ENCODE results near the gene PPP2R3B.
"Not testable (repeated sequence)": the region's sequence is repeated elsewhere in the genome, so short reads cannot be mapped to it uniquely, and the experiment has no call there.

The PPP2R3B gene

DNA sequence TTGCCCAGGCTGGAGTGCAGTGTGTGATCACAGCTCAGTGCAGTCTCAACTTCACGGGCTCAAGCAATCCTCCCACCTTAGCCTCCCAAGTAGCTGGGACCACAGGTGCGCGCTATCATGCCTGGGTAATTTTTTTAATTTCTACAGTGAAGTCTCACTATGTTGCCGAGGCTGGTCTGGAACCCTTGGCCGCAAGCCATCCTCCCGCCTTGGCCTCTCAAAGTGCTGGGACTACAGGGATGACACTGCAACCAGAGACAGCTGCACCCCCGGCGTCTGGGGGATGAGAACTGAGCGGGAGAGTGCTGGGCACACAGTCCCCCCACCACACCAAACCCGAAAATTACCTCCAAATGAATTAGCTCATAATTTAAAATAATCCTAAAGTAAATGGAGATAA, 35.0 kb downstream of the PPP2R3B start:
- no peak for DNase-seq

DNA sequence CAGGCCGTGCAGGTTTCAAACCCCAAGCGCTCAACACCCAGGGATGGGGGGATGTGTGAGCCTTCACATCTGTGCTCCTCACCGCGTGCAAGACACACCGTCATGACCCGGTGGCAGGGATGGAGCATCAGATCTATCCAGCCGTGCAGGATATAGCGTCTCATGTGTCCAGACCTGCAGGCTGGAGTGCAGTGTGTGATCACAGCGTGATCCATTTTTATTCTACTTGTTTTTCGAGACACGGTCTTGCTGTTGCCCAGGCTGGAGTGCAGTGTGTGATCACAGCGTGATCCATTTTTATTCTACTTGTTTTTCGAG, 35.4 kb downstream of the PPP2R3B start:
- not testable (repeated sequence) for DNase-seq

DNA sequence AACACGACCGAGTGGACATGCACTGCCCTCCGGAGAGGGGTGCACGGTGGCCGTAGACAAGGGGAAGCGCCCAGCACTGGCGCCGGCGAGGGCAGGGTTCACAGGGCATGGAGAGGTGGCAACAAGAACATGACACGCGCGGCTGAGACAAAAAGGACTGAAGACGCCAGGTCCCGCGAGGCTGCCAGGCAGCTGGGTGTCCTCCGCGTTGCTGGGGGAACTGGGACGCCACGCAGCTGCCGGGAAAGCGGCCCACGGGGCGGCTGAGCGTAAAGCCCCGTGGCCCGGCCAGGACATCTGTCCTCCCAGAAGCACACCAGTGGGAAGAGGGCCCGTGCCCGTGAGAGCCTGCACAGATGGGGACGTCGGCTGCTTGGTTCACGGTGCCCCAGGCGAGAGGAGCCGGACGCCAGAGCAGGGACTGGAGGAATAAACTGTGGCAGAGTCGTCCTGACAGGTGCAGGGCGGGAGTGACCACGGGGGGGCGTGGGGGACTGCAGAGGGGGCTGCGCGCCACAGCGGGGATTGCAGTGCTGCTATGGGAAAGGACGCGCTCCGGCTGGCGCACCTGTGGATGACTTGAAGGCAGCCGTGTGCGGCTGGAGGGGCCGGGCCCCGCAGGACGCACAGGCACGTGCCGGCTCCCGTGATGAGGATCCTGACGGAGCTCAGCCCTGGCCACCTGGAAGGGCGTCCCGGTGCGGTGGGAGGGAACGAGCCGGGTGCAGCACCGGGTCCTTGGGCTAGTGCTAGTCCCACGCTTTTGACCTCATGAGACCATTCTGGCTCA, 36.0 kb downstream of the PPP2R3B start:
- DNase-seq, result no peak

DNA sequence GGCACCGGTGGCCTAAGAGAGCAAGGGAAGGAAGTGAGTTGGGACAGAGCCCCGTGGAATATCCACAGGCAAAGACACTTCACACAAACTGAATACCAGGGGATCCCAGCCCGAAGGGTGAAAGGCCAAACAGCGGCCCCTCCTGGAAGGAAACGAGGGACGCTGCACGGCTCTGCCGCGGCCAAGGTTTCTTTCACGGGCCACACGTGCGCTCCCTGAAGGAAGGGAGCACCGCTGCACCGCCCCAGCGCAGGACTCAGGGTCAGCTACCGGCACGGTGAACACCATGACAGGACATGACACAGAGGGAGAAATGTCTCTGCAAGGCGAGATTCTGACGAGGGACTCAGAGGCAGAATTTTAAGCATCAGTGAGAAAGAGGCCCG, 36.6 kb downstream of the PPP2R3B start:
- no peak for DNase-seq

DNA sequence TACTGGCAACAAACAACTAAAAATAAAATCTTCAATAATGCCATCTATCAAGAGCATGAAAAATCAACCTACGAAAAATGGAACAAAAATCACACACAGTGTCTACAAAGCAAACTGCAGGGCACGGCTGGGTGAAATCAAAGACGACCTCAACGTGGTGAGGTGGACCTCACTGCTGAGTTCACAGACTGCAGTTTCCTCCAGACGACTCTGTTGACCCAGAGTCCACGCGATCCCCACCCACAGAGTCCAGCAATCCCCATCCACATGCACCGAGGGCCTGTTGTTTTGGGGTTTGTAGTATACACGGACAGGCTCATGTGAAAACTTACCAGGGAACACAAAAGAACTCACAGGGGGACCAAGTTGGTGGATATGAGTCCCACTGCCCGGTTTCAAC, 37.0 kb downstream of the PPP2R3B start:
- no peak for DNase-seq

DNA sequence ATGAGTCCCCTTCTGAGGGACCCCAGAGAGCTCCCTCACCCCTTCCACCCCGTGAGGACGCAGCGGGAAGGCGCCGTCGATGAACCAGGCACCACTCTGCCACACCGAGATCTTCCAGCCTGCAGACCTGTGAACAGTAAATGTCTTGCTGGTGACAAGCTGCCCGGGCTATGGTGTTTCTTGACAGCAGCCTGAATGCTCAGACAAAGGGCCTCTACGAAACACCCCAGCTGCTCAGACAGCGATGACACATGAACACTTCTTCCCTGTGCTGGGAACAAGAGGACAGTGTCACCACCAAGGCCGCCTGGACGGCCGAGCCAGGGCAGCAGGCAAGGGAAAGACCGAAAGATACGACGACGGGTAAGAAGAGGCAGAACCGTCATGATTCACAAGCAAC, 37.5 kb downstream of the PPP2R3B start:
- no peak for DNase-seq

DNA sequence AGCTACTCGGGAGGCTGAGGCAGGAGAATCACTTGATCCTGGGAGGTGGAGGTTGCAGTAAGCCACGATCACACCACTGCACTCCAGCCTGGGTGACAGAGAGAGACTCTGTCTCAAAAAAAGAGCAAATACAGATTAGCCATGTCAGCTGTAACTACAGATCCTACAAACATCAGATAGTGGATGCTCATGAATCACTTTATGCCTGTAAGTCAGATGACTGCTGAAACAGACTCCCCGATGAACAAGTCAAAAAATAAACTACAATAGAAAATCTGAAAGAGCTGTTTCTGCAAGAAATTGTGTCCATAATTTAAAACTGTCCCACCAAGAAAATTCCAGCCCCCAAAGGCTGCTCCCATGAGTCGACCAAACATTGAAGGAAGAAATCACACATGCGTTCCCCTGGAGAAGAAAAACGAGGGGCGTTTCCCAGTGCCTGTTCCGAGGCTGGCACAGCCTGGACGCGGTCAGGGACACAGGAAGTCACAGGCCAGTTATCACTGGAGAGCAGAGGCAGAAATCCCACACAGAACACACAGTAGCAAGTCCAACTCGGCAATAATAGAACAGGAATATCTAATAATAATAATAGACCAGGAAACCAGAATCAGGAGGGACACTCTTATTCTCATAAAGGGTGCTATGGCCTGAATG, 38.1 kb downstream of the PPP2R3B start:
- no peak for DNase-seq

DNA sequence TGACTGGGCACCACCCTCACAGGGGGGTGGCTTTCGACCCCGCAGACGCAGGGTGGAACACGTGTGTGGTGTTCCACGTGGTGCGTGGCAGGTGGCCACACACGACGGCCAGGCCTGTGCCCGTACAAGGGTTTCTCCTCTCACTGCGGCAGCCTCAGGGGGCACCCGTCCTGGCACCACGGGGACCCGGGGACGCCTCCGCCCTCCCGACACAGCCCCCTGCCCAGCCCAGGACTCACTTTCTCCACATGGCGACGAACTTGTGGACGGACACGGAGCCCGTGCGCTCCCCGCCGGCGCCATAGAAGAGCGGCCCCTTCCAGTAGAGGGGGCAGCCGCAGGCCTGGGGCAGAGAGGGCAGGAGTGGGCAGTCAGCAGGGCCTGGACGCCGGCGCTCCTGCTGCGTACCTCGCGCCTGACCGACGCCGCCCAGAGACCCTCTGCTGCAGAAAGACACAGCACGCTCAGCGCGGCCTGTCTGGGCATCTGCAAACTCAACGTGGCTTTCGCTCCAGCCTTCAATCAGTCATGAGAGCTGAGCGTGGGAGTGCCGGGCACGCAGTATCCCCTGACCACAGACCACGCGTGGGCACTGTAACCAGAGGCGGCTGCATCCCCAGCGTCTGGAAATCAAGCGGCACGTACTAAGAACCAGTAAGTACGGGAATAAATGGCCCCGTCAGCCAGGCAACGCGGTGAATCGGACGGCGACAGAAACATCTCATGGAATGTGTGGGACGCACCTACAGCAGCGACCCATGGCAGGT, 39.2 kb downstream of the PPP2R3B start:
- DNase-seq, result no peak

DNA sequence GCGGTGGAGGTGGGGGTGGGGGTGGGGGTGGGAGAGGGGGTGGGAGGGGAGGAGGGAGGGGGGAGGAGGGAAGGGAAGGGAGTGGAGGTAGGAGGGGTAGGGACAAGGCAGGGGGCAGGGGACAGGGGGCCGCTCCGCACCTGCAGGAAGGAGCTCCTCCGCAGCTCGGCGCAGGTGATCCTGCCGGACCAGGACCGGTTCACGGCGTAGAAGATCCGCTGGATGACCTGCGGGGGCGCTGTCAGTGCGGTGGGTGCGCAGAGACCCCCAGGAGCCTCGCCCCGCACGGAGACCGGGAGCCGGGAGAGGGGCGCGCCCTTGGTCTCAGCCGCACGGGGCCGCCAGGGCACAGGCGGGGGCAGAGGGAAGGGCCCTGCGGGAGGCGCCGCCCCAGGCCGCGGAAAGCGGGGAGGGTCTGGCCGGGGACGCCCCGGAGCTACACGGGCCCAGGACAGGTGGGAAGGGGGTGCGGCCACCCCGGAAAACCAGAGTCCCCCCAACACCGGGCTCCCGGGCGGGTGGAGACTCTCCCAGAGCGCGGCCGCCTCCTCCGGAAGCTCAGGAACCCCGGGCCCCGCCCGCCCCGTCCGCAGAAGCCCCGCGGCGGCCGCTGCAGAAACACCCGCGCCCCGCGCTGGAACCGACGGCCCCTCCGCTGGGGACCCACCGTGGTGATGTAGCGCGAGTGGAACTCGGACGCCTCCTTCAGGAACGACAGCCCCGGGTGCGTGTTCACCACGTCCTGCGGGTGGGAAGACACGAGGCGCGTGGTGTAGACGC, 40.5 kb downstream of the PPP2R3B start:
- no peak for DNase-seq

DNA sequence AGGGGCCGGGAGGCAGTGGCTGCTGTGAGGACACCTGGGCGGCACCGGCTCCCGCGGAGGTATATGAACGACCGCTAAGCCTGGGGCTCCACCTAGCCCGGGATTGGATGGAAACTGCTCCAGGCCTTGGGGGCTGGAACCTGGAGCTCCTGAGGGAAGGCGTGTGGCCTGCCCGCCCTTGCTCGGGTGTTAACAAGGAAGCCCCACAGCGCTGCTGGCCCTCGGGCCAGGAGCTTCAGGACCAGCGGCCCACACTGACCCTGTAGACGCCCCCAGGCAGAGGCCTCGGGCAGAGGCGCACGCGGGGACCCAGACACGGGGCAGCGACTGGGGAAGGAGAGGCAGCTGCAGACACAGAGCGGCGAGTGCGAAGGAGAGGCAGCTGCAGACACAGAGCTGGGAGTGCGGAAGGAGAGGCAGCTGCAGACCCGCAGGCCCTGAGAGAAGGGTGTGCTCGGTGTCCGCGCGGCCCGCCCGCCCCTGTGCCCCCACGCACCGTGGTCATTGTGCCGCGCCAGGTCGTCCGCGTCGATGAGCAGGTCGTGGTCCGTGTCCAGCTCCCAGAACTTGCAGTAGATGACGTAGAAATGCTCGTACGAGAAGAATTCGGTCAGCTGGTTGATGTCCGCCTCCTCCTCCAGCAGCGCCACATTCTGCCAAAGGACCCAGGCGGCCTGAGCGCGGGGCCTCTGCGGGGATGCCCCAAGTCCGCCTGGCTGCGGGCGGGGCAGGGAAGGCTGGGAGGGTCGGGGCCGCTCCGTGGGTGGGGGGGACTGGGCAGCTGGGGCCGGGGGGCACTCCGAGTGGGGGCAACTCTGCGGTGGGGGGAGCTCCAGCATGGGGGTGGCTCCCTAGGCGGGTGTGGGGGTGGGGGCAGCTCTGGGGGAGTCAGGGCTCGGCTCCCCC, 41.4 kb downstream of the PPP2R3B start:
- no peak for DNase-seq

DNA sequence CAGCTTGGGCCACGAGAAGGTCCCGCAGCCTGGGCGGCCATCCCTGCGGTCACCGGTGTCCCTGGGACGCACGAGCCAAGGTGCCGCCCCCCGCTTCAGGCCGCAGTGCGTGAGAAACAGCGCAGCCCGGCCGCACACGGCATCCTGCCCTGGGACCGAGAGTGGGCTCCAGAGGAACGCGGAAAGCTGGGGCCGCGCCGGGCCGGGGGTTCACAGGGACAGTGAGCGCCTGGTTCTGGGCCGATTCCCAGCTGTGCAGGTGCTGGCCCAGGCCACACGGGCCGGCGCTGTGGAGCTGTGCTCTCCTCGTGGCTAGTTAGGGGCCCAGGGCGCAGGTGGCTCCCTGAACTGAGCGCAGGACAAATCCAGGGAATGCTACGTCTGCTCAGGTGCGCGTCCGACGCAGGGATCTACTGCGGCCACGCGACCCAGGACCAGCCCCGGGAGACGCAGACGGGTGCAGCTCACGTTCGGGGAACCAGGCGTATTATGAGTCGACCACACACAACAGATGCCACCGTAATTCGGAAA, 42.3 kb downstream of the PPP2R3B start:
- DNase-seq, result no peak

DNA sequence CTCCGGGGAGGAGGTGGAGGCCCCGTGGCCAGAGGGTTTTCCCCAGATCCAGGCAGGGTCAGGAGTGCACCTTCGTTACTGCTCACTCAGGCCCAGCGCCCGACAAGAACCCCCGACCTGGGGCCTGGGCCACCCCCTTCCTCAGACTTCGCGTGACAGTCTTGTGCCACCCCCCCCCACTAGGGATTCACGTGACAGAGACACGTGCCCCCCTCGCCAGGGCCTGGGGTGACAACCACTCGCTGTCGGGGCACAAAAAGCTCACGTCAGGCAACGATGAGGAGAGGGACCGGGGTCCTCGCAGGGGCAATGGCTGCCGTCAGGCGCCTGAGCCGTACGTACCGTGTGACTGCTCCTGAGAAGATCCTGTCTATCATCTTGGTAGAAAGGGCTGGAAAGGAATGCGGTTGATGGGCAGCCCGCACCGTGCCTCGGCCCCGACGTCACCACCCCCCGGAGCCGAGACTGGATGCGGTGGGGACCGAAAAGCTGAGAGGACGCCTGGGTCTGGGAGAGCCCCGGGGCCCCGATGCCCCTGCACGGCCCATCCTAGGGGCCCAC, 45.1 kb downstream of the PPP2R3B start:
- no peak for DNase-seq

DNA sequence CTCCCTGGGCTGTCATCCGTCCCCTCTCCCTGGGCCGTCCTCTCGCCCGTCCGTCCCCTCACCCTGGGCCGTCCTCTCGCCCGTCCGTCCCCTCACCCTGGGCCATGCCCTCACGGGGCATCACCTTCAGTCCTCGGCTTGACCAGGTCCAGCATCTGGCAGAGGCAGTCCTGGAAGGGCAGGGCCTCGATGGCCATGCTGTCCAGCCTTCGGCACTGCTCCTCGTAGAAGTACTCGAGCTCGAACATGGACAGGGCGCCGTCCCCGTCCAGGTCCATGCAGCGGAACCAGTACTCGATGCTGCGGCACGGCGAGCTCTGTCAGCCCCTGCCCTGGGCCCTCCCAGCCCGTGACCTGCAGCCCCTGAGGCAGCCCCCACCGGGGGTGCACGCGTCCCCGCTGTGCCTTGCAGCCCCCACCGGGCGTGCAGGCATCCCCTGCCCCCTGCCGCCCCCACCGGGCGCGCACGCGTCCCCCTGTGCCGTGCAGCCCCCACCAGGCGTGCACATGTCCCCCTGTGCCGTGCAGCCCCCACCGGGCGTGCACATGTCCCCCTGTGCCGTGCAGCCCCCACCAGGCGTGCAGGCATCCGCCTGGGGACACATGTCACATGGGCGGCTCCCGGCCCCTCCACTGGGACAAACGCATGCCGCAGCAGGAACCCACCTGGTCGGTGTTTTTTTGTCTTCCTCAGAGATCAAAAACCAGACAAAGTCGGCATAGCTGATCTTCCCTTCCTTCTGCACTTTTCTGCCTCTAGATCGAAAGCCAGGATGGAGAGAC, 45.9 kb downstream of the PPP2R3B start:
- no peak for DNase-seq

DNA sequence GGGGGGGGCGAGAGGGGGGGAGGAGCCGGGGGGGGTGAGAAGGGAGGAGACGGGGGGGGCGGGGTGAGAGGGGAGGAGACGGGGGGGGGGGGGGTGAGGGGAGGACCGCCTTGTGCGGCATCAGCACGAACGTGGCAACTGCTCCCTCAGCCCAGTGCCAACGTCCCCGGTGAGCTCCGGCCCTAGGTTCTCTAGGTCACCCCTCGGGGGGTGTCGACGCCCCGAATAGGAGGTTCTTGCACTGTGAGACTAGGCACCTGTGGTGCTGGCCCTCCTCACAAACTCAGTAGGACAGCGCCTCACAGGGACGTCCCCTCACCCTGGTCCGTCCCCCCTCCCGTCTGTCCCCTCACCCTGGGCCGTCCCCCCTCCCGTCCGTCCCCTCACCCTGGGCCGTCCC, 46.6 kb downstream of the PPP2R3B start:
- DNase-seq, result no peak

DNA sequence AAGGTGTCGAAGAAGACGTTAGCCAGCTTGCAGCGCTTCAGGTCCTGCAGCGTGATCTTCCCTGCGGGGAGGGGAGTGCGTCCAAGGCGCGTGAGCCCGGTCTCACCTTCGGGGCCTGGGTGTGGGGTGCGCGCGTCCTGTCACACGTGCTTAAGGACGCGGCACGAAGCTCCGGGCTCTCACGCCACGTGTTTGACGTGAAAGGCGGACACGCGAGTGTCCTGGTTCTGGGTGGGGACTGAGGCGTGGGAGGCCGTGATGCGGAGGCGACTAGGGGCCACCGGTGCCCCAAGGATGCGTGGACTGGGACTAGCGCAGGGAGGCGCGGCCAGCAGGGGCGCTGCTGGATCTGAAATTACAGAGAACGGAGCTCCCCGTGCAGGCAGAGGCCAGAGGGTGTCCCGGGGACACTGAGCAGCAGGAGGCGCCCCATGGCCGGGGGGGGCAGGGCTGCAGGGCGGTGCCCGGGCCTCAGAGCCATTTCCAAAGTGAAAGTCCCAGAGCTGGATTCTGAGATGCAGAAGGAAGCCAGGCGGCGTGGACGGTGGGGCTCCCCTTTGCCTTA, 47.8 kb downstream of the PPP2R3B start:
- no peak for DNase-seq

DNA sequence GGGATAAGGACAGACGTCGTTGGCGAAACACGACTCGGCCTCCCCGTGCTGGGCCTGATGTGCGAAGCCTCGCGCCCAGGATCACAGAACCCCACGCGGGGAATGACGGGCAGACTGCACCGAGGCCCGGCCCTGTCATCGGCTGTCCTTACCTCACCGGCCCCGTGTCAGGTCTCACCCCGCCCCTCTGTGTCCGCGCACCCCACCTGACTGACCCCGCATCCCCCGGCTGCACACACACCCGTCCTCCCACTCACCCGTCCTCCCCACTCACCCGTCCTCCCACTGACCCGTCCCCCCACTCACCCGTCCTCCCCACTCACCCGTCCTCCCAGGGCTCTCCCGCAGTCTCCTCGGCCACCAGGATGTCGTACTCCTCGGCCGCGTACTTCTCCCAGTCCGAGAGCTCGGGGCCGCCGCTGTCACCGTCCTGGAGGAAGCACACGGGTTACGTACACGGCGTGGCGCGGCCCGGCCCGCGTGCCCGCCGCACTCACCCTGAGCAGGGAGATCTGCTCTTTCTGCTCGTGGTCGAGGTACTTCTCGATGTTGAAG, 48.3 kb downstream of the PPP2R3B start:
- DNase-seq, result no peak

DNA sequence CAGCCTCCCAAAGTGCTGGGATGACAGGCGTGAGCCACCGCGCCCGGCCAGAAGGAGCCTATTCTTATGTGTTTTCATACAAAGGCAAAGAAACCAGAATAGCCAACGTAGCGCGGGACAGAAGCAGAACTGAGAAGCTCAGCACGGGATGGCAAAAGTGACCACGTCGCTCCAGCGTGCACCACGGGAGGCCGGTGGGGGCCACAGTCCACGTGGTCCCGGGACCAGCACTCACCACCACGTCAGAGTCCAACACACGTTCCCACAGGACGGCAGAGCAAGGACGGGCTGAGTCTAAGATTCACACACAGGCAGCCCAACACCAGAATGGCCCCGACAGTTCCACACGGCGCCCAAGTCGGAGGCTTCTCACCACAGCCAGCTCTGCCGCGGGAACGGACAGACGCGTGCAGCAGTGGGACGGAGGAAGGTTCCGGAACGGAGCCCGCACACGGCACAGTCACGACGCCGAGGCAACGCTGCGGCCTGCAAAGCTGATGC, 49.3 kb downstream of the PPP2R3B start:
- DNase-seq, result no peak

DNA sequence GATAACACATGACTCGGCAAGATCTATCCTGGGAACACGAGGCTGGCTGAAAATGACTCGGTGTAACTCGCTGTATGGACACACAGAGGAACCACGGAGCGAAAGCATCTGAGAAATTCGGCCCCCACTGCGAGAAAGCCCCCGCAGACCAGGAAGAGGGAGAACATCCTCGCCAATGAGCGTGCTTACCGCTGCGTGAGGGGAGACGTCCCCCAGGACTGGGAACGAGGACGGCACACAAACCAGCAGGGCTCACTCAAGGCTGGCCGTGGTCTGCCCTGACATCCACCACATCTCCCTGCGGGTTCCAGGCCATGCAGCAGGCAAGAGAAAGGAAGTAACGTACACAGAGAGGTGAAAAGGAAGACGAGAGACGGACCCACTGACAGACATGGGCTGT, 50.5 kb downstream of the PPP2R3B start:
- DNase-seq, result no peak

DNA sequence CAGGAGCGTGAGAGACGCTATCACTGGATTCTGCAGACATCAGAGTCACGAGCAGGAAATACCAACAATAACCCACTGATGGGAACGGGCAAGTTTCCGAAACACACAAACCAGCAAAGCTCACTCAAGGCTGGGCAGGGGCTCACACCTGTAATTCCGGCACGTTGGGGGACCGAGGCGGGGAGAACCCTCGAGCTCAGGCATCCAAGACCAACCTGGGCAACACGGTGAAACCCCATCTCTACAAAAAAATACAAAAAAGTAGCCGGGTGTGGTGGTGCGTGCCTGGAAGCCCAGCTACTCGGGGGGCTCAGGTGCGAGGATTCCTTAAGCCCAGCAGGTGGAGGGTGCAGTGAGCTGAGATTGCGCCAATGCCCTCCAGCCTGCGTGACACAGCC, 51.0 kb downstream of the PPP2R3B start:
- DNase-seq, result no peak
